Neural cell (in vitro differentiated cells): ENCODE measurements around the gene SVOPL.

Experiments
- EP300 ChIP-seq: fragments of 450-650 bp; conservative IDR thresholded peaks from 2 replicates; pipeline ENCODE4 v1.6.1; 2014; ENCODE audit warnings: antibody characterized with exemption, mild to moderate bottlenecking, moderate library complexity; ENCODE audit not compliant: poor library complexity, severe bottlenecking
- RAD21 ChIP-seq: fragments of 450-650 bp; conservative IDR thresholded peaks from 2 replicates; pipeline ENCODE4 v1.6.1; 2014; ENCODE audit warnings: antibody characterized with exemption, mild to moderate bottlenecking, moderate library complexity
- TF ChIP-seq, protein P1 (sequence below): fragments of 450-650 bp; IDR thresholded peaks from 2 replicates; pipeline ENCODE4 v1.5.1; 2014; ENCODE audit warnings: antibody characterized with exemption, mild to moderate bottlenecking, moderate library complexity; ENCODE audit not compliant: poor library complexity, severe bottlenecking

DNA sequence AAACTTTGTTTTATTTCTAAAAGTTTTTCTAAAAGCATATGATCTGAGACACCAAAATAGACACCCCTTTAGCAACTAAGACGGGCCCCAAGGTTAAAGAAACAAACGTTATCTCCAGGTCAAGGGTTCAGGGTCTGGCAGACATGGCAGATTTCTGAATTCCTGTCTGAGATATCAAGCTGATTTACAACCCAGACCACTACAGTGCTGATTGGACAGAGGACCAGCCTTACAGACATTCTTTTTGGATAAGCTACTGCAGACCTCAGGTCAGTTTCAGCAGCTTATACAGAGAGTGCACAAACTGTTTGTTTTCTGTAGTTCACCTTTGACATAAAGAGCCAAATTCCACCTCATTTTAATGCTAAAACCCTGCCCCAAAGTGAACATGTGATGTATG lies 34.8 kb downstream of the SVOPL start:
- TF ChIP-seq, protein P1, sequence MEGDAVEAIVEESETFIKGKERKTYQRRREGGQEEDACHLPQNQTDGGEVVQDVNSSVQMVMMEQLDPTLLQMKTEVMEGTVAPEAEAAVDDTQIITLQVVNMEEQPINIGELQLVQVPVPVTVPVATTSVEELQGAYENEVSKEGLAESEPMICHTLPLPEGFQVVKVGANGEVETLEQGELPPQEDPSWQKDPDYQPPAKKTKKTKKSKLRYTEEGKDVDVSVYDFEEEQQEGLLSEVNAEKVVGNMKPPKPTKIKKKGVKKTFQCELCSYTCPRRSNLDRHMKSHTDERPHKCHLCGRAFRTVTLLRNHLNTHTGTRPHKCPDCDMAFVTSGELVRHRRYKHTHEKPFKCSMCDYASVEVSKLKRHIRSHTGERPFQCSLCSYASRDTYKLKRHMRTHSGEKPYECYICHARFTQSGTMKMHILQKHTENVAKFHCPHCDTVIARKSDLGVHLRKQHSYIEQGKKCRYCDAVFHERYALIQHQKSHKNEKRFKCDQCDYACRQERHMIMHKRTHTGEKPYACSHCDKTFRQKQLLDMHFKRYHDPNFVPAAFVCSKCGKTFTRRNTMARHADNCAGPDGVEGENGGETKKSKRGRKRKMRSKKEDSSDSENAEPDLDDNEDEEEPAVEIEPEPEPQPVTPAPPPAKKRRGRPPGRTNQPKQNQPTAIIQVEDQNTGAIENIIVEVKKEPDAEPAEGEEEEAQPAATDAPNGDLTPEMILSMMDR = no peak
- no peak for TF ChIP-seq RAD21
- no peak for TF ChIP-seq EP300
